GM18517 (cell line): ENCODE measurements around the gene CFAP61.
"Not testable (repeated sequence)": the region's sequence is repeated elsewhere in the genome, so short reads cannot be mapped to it uniquely, and the experiment has no call there.

ENCODE experiments used
- ATAC-seq: cut with Tn5 transposase; IDR thresholded peaks from one replicate; pipeline ENCODE4 v1.9.1; 2021; ENCODE audit warnings: mild to moderate bottlenecking, moderate library complexity; ENCODE audit not compliant: unreplicated experiment

CFAP61 gene

DNA sequence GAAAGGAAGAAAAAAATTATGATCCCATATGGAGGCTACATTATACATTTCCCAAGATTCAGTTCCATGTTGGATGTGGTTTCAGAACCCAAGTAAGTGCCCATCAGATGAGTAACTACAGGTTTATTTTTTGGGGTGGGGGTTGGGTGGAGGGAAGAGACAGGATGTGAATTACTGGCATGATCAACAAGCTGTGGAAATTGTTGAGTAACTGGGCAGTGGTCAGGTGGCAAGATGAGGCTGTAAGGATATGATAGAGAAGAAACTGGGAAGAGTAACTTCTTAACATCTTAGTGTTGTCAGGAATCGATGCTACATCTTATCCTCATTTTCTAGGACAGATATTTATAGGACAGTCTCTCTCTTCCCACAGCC lies 153.5 kb downstream of the CFAP61 start:
- ATAC-seq, result no peak

- ATAC-seq, result peak; percentile 90
These were observed 154.5 kb downstream of the CFAP61 start for GRCh38 chr20:20206788-20207187.

DNA sequence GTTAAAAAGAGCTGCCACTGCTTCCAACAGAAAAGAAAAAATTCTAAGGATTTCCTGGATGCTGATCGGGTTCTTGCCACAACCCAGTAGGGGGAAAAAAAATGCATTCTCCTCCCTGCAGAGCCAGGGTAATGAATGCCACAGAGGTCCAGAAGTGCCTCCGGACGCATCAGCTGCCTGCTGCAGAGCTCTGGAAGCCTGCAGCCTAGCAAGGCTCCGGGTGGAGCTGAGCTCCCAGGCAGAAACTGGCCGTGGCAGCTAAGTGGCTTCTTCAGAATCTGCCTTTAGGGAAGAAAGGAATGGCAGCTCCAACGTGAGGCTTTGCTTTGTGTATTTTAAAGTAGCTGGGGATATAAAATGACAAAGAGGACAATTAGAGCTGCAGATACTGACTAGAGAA lies 155.0 kb downstream of the CFAP61 start:
- ATAC-seq, result no peak

DNA sequence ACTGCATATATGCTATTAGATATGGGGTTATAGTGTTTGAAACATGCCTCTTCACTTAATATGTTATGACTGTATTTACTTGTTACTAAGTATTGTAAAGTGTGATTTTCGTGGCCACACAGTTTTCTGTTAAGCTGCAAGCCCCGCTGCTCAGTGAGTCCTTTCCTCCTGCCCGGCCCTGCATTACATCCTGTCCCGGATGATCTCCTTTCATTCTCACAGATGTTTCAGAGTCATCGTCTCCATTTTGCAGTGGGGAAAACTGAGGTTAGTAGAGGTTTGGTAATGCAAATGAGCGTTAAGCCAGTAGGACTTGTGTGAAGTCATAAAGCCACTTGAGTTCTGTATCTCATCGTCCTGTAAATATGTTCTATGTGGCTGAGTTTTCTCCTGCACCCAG lies 155.5 kb downstream of the CFAP61 start:
- peak; percentile 40 for ATAC-seq

GRCh38 chr20:20209684-20210083 lies 157.4 kb downstream of the CFAP61 start:
- no peak for ATAC-seq

- ATAC-seq, result no peak
These were observed 158.0 kb downstream of the CFAP61 start for GRCh38 chr20:20210327-20210726.

GRCh38 chr20:20210943-20211273 lies 158.6 kb downstream of the CFAP61 start:
- ATAC-seq, result no peak

- ATAC-seq, result no peak
These were observed 159.1 kb downstream of the CFAP61 start for GRCh38 chr20:20211274-20211987.

GRCh38 chr20:20211988-20212518 lies 159.7 kb downstream of the CFAP61 start:
- ATAC-seq, result no peak

GRCh38 chr20:20212675-20213096 lies 160.4 kb downstream of the CFAP61 start:
- no peak for ATAC-seq

- ATAC-seq, result no peak
These were observed 161.3 kb downstream of the CFAP61 start for GRCh38 chr20:20213526-20214121.

DNA sequence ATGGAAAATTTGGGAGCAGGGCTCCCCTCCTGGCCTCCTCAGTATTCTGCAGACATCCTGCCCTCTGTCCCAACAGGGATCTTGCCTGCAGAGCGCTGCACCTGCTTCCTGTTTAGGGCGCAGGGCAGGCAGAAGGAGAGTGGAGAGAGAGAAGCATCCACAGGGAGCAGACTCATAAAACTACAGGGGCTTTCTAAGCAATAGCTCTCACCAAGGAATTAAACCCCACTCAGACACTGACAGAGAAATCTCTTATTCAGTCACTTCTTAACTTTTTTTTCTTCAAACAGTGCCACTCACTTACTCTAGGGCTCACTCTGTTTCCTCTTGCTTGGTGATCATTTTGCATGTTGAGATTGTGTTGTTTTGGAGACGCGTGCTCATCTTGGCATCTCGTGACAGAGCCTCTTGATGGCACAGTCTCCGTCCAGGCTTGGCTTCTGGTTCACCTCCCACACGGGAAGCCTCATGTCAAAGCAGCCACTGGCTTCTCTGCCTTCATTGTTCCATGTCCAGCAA lies 162.5 kb downstream of the CFAP61 start:
- no peak for ATAC-seq

GRCh38 chr20:20215976-20216727 lies 163.8 kb downstream of the CFAP61 start:
- no peak for ATAC-seq

GRCh38 chr20:20216941-20217340 lies 164.6 kb downstream of the CFAP61 start:
- no peak for ATAC-seq

GRCh38 chr20:20217621-20218020 lies 165.3 kb downstream of the CFAP61 start:
- ATAC-seq, result no peak

DNA sequence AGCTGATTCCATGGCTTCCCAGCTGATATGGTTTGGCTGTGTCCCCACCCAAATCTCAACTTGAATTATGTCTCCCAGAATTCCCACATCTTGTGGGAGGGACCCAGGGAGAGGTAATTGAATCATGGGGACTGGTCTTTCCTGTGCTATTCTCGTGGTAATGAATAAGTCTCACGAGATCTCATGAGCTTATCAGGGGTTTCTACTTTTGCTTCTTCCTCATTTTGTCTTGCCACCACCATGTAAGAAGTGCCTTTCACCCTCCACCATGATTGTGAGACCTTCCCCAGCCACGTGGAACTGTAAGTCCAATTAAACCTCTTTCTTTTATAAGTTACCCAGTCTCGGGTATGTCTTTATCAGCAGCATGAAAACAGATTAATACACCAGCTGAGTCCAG lies 165.8 kb downstream of the CFAP61 start:
- not testable (repeated sequence) for ATAC-seq

DNA sequence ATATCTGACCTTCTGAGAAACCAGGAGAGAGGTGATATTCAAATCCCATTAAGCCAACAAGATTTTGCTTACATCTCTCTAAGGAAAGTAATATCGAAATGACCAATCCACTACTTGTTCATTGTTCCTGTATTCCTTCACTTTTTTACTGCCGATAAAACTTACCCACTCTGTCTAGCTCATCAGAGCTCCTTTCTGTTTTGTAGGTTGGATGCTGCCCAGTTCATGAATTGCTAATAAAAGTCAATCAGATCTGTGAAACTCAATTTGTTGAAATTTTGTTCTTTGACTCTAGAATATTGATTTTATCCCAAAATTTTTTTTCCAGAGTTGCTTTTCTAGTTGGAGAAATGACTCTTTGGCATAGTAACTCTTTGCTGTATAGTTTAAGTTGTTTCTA lies 166.7 kb downstream of the CFAP61 start:
- ATAC-seq, result no peak

DNA sequence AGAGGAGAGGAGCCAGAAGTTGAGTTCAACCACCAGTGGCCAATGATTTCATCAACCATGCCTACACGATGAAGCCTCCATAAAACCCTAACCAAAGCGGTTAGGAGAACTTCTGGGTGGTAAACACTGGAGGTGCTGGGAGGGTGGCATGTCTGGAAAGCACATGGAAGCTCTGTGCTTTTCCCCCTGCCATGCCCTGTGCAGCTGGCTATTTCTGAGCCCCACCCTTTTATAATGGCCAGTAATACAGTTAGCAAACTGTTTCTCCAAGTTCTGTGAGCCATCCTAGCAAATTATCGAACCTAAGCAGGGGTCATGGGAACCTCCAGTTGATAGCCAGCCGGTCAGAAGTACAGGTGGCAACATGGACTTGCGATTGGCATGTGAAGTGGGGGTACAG lies 167.8 kb downstream of the CFAP61 start:
- ATAC-seq, result no peak

- ATAC-seq, result no peak
These were observed 171.6 kb downstream of the CFAP61 start for GRCh38 chr20:20223981-20224380.

GRCh38 chr20:20224806-20225205 lies 172.5 kb downstream of the CFAP61 start:
- no peak for ATAC-seq

DNA sequence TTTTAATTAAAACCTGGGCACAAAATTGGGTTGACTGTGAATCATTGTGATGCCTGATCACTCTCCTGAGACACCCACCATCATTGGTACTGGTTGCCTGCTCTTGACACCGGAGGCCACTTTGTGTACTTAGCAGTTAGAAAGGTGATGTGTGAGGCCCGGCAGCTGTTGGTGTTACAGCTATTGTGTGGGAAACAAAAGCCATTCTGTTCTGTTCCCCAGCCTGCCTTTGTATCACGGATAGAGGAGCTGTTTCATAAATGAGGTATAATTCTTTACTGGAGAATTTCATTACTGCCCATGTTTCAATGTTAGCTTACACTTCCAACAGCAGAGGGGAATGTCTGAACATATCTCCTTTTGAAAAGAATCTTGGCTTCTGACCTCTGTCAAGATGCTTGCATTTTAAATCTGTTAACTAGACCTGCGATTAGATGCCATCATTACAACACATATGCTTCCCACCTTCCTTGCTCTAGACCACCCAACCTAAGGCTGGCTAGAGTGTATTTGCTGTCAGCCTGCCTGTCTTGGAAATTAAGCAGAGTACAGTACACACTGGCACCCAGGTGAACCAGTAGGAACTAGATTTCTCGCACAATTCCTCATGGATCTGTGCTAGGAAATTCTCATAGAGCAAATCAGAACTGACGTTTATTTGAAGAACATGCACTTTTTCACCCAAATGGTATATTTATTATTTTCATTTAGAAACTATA lies 173.2 kb downstream of the CFAP61 start:
- ATAC-seq, result no peak
